HCT116 (cell line): ENCODE measurements around the gene ARHGAP23. TPM values are rescaled to one million over a fixed set of nuclear protein-coding genes. Genes with fewer than 3 reads are reported as not detected.
"Not testable (repeated sequence)": the region's sequence is repeated elsewhere in the genome, so short reads cannot be mapped to it uniquely, and the experiment has no call there.

Experiments used
- ATAC-seq: fragments of 200-7000 bp; cut with Tn5 transposase; 2 replicates; pipeline ENCODE4 v1.9.1; 2020; ENCODE audit warnings: mild to moderate bottlenecking, moderate library complexity
- BruUV-seq: library from RNA; stranded (reverse); fragments of 400-500 nt; replicated peaks from 2 replicates; lab custom pipeline; 2021; lab: Mats Ljungman, UMichigan
- CTCF ChIA-PET: fragments of 300-600 bp; sonication (Branson Sonifier 250); formaldehyde crosslinking; loops from one replicate; lab custom pipeline; 2021; ENCODE audit warnings: antibody characterized with exemption; lab: Charles Lee
- POLR2A ChIA-PET: fragments of 300-600, 350-600 bp; sonication (Branson Sonifier 250); formaldehyde crosslinking; loops from one replicate; lab custom pipeline; 2021; ENCODE audit warnings: antibody characterized with exemption; lab: Charles Lee
- RAD21 ChIA-PET, 2 experiments: fragments of 300-600 bp; sonication (Branson Sonifier 250); formaldehyde crosslinking; loops; one replicate each; lab custom pipeline; 2023; ENCODE audit warnings: low total read pairs in 2 of 2; ENCODE audit not compliant: uncharacterized antibody in 2 of 2, unreplicated experiment in 2 of 2, low non-redundant PET in 1 of 2; lab: Charles Lee
- DNase-seq: peaks from one replicate; pipeline ENCODE4 v3.0.0-alpha.2; 2010; ENCODE audit warnings: low read depth, low spot score
- H2AFZ ChIP-seq: fragments of 200-600 bp; shearing (Covaris generic), sonication (generic); 2 replicates; pipeline ENCODE4 v1.6.1; 2017; ENCODE audit warnings: low read depth, mixed run types, mixed read lengths, antibody characterized with exemption, low read length; ENCODE audit not compliant: poor library complexity, severe bottlenecking
- H3K27ac ChIP-seq: 2 replicates; pipeline ENCODE4 v1.5.1; 2012; ENCODE audit warnings: low read depth, low read length
- H3K27me3 ChIP-seq: fragments of 200-600 bp; sonication (generic); 2 replicates; pipeline ENCODE4 v1.6.1; 2016; ENCODE audit warnings: mixed run types, low read length, mixed read lengths; ENCODE audit not compliant: insufficient read depth
- H3K36me3 ChIP-seq, 2 experiments: fragments of 200-500 bp in 1 of 2; fragments of 200-600 bp in 1 of 2; sonication (Bioruptor generic) in 1 of 2; sonication (generic) in 1 of 2; 2 replicates each; pipeline versions ENCODE4 v1.5.1 to v1.6.1; 2014 to 2016; ENCODE audit warnings: low read length in 2 of 2, inconsistent platforms in 1 of 2, mixed read lengths in 1 of 2, mixed run types in 1 of 2; ENCODE audit not compliant: insufficient read depth in 2 of 2, control insufficient read depth in 1 of 2
- H3K4me1 ChIP-seq, 2 experiments: fragments of 200-600 bp in 1 of 2; sonication (generic) in 1 of 2; 2 replicates each; pipeline versions ENCODE4 v1.5.1 to v1.6.1; 2012 to 2017; ENCODE audit warnings: low read length in 2 of 2, inconsistent platforms in 1 of 2, mild to moderate bottlenecking in 1 of 2, mixed read lengths in 1 of 2, mixed run types in 1 of 2, moderate library complexity in 1 of 2; ENCODE audit not compliant: insufficient read depth in 2 of 2, control insufficient read depth in 1 of 2
- H3K4me2 ChIP-seq: fragments of 200-600 bp; sonication (generic); 2 replicates; pipeline ENCODE4 v1.6.1; 2017; ENCODE audit warnings: mixed run types, low read length, mixed read lengths
- H3K4me3 ChIP-seq, 2 experiments: fragments of 200-600 bp in 1 of 2; sonication (generic) in 1 of 2; replicated peaks in 1 of 2; 2 replicates each; pipeline ENCODE4 v1.5.1; 2011 to 2016; ENCODE audit warnings: low read length in 2 of 2, control low read depth in 1 of 2, low read depth in 1 of 2, mild to moderate bottlenecking in 1 of 2, mixed read lengths in 1 of 2, mixed run types in 1 of 2
- H3K79me2 ChIP-seq: fragments of 200-600 bp; sonication (generic); 2 replicates; pipeline ENCODE4 v1.6.1; 2017; ENCODE audit warnings: mild to moderate bottlenecking, mixed run types, low read length, moderate library complexity, mixed read lengths; ENCODE audit not compliant: insufficient read depth
- H3K9ac ChIP-seq: fragments of 200-600 bp; sonication (generic); 2 replicates; pipeline ENCODE4 v1.6.1; 2016; ENCODE audit warnings: low read length, mixed read lengths
- H3K9me2 ChIP-seq: fragments of 200-600 bp; sonication (generic), shearing (Covaris generic); 2 replicates; pipeline ENCODE4 v1.6.1; 2017; ENCODE audit warnings: mixed run types, mild to moderate bottlenecking, moderate library complexity; ENCODE audit not compliant: insufficient read depth
- H3K9me3 ChIP-seq, 2 experiments: fragments of 200-500 bp in 1 of 2; fragments of 200-600 bp in 1 of 2; sonication (Bioruptor generic) in 1 of 2; sonication (generic) in 1 of 2; 2 replicates each; pipeline ENCODE4 v1.6.1; 2014 to 2017; ENCODE audit warnings: low read length in 2 of 2, mixed read lengths in 2 of 2, inconsistent platforms in 1 of 2, low read depth in 1 of 2, mild to moderate bottlenecking in 1 of 2, mixed run types in 1 of 2, moderate library complexity in 1 of 2; ENCODE audit not compliant: control insufficient read depth in 1 of 2, insufficient read depth in 1 of 2
- H4K20me1 ChIP-seq: fragments of 200-600 bp; sonication (generic), shearing (Covaris generic); 2 replicates; pipeline ENCODE4 v1.6.1; 2017; ENCODE audit warnings: mixed run types, mild to moderate bottlenecking, moderate library complexity; ENCODE audit not compliant: insufficient read depth
- CBX3 ChIP-seq: IDR thresholded peaks from 2 replicates; pipeline ENCODE4 v1.6.1; 2012; ENCODE audit warnings: low read depth
- EZH2 ChIP-seq: fragments of 200-600 bp; sonication (generic); IDR thresholded peaks from 2 replicates; pipeline ENCODE4 v1.6.1; 2017; ENCODE audit warnings: antibody characterized with exemption, mixed run types
- JUND ChIP-seq: IDR thresholded peaks from 2 replicates; pipeline ENCODE4 v1.6.1; 2012
- MAX ChIP-seq: IDR thresholded peaks from 2 replicates; pipeline ENCODE4 v1.6.1; 2012
- POLR2A ChIP-seq: IDR thresholded peaks from 2 replicates; pipeline ENCODE4 v1.7.0; 2011; ENCODE audit warnings: borderline replicate concordance; ENCODE audit not compliant: insufficient read depth, insufficient read length; ENCODE audit errors: extremely low read depth
- RAD21 ChIP-seq: IDR thresholded peaks from 2 replicates; pipeline ENCODE4 v1.6.1; 2012; ENCODE audit warnings: low read depth, mild to moderate bottlenecking
- REST ChIP-seq: IDR thresholded peaks from 2 replicates; pipeline ENCODE4 v1.6.1; 2012; ENCODE audit warnings: low read depth
- SIN3A ChIP-seq: IDR thresholded peaks from 2 replicates; pipeline ENCODE4 v1.6.1; 2012; ENCODE audit warnings: low read depth
- SP1 ChIP-seq: IDR thresholded peaks from 2 replicates; pipeline ENCODE4 v1.6.1; 2012; ENCODE audit warnings: low read depth
- SRF ChIP-seq: IDR thresholded peaks from 2 replicates; pipeline ENCODE4 v1.6.1; 2012; ENCODE audit warnings: low read depth
- TCF7L2 ChIP-seq: IDR thresholded peaks from 2 replicates; pipeline ENCODE4 v1.7.0; 2011; ENCODE audit warnings: borderline replicate concordance, inconsistent platforms; ENCODE audit not compliant: insufficient read depth, insufficient read length; ENCODE audit errors: extremely low read depth
- ZFX ChIP-seq: fragments of 450-650 bp; IDR thresholded peaks from 2 replicates; pipeline ENCODE4 v1.6.1; 2017
- ZNF274 ChIP-seq: fragments of 200-500 bp; sonication (Bioruptor generic); IDR thresholded peaks from 2 replicates; pipeline ENCODE4 v1.6.1; 2014; ENCODE audit warnings: mild to moderate bottlenecking, low read depth, low read length, inconsistent platforms
- intact Hi-C: fragments of 100-400 bp; cut with micrococcal nuclease; formaldehyde crosslinking; loops from 2 replicates; pipeline ENCODE4 v1.10.0; 2022
- total RNA-seq: library from RNA; stranded (reverse); gene quantifications from one replicate; pipeline ENCODE4 v1.2.1, GENCODE V29; 2021; ENCODE audit not compliant: unreplicated experiment

The ARHGAP23 gene
- total RNA-seq, 1 experiment from 2014 or later, result 41.0 TPM

GRCh38 chr17:38498353-38498752, 70.1 kb downstream of the ARHGAP23 start:
- no peak for DNase-seq
- Histone ChIP-seq H4K20me1 (no peaks in the 10 kb centered on the region), H3K4me1 (no peaks in the 10 kb centered on the region), H2AFZ (no peak overlapping the region), H3K9me2 (no peaks in the 10 kb centered on the region), H3K4me3 (no peak overlapping the region), H3K4me2 (no peak overlapping the region), H3K9ac (no peak overlapping the region), H3K27me3 (no peaks in the 10 kb centered on the region), H3K27ac (no peak overlapping the region), H3K9me3 (no peaks in the 10 kb centered on the region), H3K36me3 (peaks cover 0 to 7% of the 10 kb centered on the region in 2 experiments; a peak in 1 of 4 replicates), H3K79me2 (no peaks in the 10 kb centered on the region)
- no TSS peak for BruUV-seq
- TF ChIP-seq JUND (no peak), TCF7L2 (no peak), REST (no peak), POLR2A (no peak), SIN3A (no peak), ZNF274 (no peak), CBX3 (no peak), RAD21 (no peak), SRF (no peak), SP1 (no peak), ZFX (no peak), EZH2 (no peak), MAX (no peak)
- ChIA-PET CTCF (interaction anchor here (0.6 kb wide), 1 partner anchor 151 kb away, joined by 3 read pairs; no protein-coding TSS in a partner anchor), POLR2A (no interaction called here), RAD21 (no interaction called here)
- intact Hi-C loops, result no loop called here
- no peak for ATAC-seq

GRCh38 chr17:38499230-38499629, 71.0 kb downstream of the ARHGAP23 start:
- H3K36me3 ChIP-seq, H2AFZ ChIP-seq, H3K79me2 ChIP-seq, RAD21 ChIA-PET, intact Hi-C loops, BruUV-seq, H3K4me1 ChIP-seq, H4K20me1 ChIP-seq, CTCF ChIA-PET, POLR2A ChIA-PET, H3K9ac ChIP-seq, H3K4me2 ChIP-seq, DNase-seq, H3K9me2 ChIP-seq, H3K27ac ChIP-seq, H3K4me3 ChIP-seq, H3K9me3 ChIP-seq, H3K27me3 ChIP-seq, ATAC-seq: not testable (repeated sequence)

- intact Hi-C loops, H3K9ac ChIP-seq, H4K20me1 ChIP-seq, CTCF ChIA-PET, H3K27me3 ChIP-seq, H3K9me2 ChIP-seq, H2AFZ ChIP-seq, H3K27ac ChIP-seq, H3K4me1 ChIP-seq, H3K36me3 ChIP-seq, DNase-seq, H3K4me2 ChIP-seq, RAD21 ChIA-PET, BruUV-seq, H3K9me3 ChIP-seq, ATAC-seq, H3K4me3 ChIP-seq, POLR2A ChIA-PET, H3K79me2 ChIP-seq: not testable (repeated sequence)
Measured at GRCh38 chr17:38501718-38502117, 73.5 kb downstream of the ARHGAP23 start.
